Measurements from ENCODE around the gene INHBA. TPM values are rescaled to one million over a fixed set of nuclear protein-coding genes. Genes with fewer than 3 reads are reported as not detected.

Gene INHBA
- total and polyA plus RNA-seq, 2 of the 4 experiments (the other 2 are of a cell fraction): 60.2 to 112 TPM

DNA sequence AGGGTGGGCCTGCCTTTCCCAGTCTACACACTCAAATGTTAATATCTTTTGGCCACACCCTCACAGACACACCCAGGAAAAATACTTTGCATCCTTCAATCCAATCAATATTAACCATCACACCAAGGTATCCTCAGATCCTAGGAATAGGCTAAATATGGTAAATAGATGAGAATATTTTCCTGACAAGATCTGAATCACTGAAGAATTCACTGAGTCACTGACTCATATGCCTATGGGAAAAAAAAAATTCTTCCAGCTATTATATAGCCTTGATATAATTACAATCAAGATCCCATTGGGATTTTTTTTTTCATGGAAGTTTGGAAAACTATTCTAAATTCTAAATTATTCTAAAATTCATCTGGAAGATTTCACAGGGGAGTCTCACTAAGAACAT is 65.8 kb downstream of the INHBA start:
- H3K4me3 ChIP-seq (ENCODE audit: insufficient read depth, low read depth, low read length): no peak overlapping the region
- no TSS peak for BruUV-seq (replicated peaks)
- H4K8ac ChIP-seq (ENCODE audit: low read depth in 2 of 2, low read length in 2 of 2): peak overlapping the region in 1 of 2 experiments; percentile 46; a peak in 1 of 4 replicates
- H4K91ac ChIP-seq (ENCODE audit: insufficient read depth, low read depth, low read length): no peak overlapping the region
- H3K79me1 ChIP-seq (ENCODE audit: low read depth in 1 of 2, low read length in 2 of 2): no peaks in the 10 kb centered on the region
- no peak overlapping the region for H3K27ac ChIP-seq (ENCODE audit: insufficient read depth, low read length)
- POLR2A ChIA-PET (ENCODE audit: unreplicated experiment): no interaction called here
- no peaks in the 10 kb centered on the region; the same call in 1 of the 2 replicates for H3K4me1 ChIP-seq (ENCODE audit: control insufficient read depth, insufficient read depth, low read length)
- no peak overlapping the region for H3K56ac ChIP-seq (ENCODE audit: extremely low read depth, insufficient read depth, low read length)
- no peaks in the 10 kb centered on the region for H4K20me1 ChIP-seq (ENCODE audit: insufficient read depth, low read length)
- H3K18ac ChIP-seq (ENCODE audit: low read depth, low read length): no peak overlapping the region
- peak overlapping the region; percentile 62; the same call in 1 of the 2 replicates for H2BK120ac ChIP-seq (ENCODE audit: low read depth, low read length)
- no peaks in the 10 kb centered on the region for H3K9me3 ChIP-seq (ENCODE audit: control insufficient read depth, insufficient read depth, low read length)
- no peak overlapping the region for H3K4me2 ChIP-seq (ENCODE audit: low read depth, low read length)
- CTCF ChIA-PET: interaction anchor here (0.6 kb wide), 1 partner anchor 1187 kb away, joined by 4 read pairs; no protein-coding TSS in a partner anchor
- H3K36me3 ChIP-seq (ENCODE audit: control insufficient read depth, insufficient read depth, low read length): no peaks in the 10 kb centered on the region
- no peak overlapping the region for H2AFZ ChIP-seq (replicated peaks; ENCODE audit: low read length, poor library complexity)
- H4K5ac ChIP-seq (ENCODE audit: low read depth, low read length): no peak overlapping the region
- DNase-seq (peak; percentile 49), ATAC-seq (ENCODE audit: low read depth) (no peak; the same call in 1 of the 2 replicates)
- intact Hi-C loops (cut with micrococcal nuclease): no loop called here
- dilution Hi-C loops (cut with HindIII; ENCODE audit: low sequenced_read_pairs, unreplicated experiment): no loop called here
- H3K23ac ChIP-seq (ENCODE audit: low read depth, low read length): no peak overlapping the region; the same call in 1 of the 2 replicates
- H3K27me3 ChIP-seq (ENCODE audit: control insufficient read depth, insufficient read depth, low read length): no peaks in the 10 kb centered on the region
- no peak overlapping the region for H2AK9ac ChIP-seq (replicated peaks; ENCODE audit: low read depth, low read length, poor library complexity)
- H2BK20ac ChIP-seq (ENCODE audit: low read depth, low read length): no peak overlapping the region
- H2BK5ac ChIP-seq (ENCODE audit: low read depth, low read length, poor library complexity, severe bottlenecking): peak overlapping the region; percentile 2
- peak overlapping the region; percentile 72; the same call in 1 of the 2 replicates for H3K4ac ChIP-seq (ENCODE audit: low read depth, low read length)
- peak overlapping the region; percentile 12; the same call in 1 of the 2 replicates for H3K14ac ChIP-seq (replicated peaks; ENCODE audit: low read depth, low read length)
- H3K9me1 ChIP-seq (ENCODE audit: insufficient read depth, low read length): no peaks in the 10 kb centered on the region
- H2BK15ac ChIP-seq (ENCODE audit: low read depth, low read length): no peak overlapping the region
- in situ Hi-C loops (cut with MboI; ENCODE audit: low sequenced_read_pairs): no loop called here
- H3K9ac ChIP-seq (ENCODE audit: low read depth, low read length): no peak overlapping the region
- H2AK5ac ChIP-seq (ENCODE audit: low read depth, low read length): 0 out of 2 replicates have a peak overlapping the region, but pooled peaks have one; percentile 4
- TF ChIP-seq RAD21 (IDR thresholded peaks at IDR 0.05; ENCODE audit: low read length) (no peak), FOS (IDR thresholded peaks at IDR 0.05; ENCODE audit: low read depth, low read length) (no peak), CHD1 (IDR thresholded peaks at IDR 0.05; ENCODE audit: low read depth, low read length) (no peak), MAFK (IDR thresholded peaks at IDR 0.05; ENCODE audit: low read depth, low read length) (no peak), RCOR1 (IDR thresholded peaks at IDR 0.05; ENCODE audit: insufficient replicate concordance, low read length) (no peak), RFX5 (IDR thresholded peaks at IDR 0.05; ENCODE audit: low read depth, low read length) (no peak), MAZ (IDR thresholded peaks at IDR 0.05; ENCODE audit: borderline replicate concordance, low read depth, low read length) (no peak)
- TF ChIP-seq, protein P1, sequence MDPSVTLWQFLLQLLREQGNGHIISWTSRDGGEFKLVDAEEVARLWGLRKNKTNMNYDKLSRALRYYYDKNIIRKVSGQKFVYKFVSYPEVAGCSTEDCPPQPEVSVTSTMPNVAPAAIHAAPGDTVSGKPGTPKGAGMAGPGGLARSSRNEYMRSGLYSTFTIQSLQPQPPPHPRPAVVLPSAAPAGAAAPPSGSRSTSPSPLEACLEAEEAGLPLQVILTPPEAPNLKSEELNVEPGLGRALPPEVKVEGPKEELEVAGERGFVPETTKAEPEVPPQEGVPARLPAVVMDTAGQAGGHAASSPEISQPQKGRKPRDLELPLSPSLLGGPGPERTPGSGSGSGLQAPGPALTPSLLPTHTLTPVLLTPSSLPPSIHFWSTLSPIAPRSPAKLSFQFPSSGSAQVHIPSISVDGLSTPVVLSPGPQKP (IDR thresholded peaks at IDR 0.05; ENCODE audit: borderline replicate concordance, low read depth, low read length): no peak

Measured in IMR-90 (cell line).